Mesenchymal stem cell (in vitro differentiated cells and primary cell): ENCODE results near the gene MED27.

Source experiments
- DNase-seq: peaks from one replicate; pipeline ENCODE4 v3.0.0-alpha.2; 2013
- H2AFZ ChIP-seq: one replicate; pipeline ENCODE4 v1.6.1; 2013; ENCODE audit warnings: low read depth, mild to moderate bottlenecking, control low read depth, inconsistent platforms, low read length, moderate library complexity
- H2AK5ac ChIP-seq: 2 replicates; pipeline ENCODE4 v1.6.1; 2013; ENCODE audit warnings: low read length, moderate library complexity, mild to moderate bottlenecking, inconsistent platforms; ENCODE audit not compliant: severe bottlenecking
- H2BK120ac ChIP-seq: one replicate; pipeline ENCODE4 v1.6.1; 2013; ENCODE audit warnings: low read depth, mild to moderate bottlenecking, inconsistent platforms, low read length, moderate library complexity
- H2BK12ac ChIP-seq, 2 experiments: one replicate each; pipeline ENCODE4 v1.6.1; 2013; ENCODE audit warnings: inconsistent platforms in 2 of 2, low read length in 2 of 2, mild to moderate bottlenecking in 2 of 2, moderate library complexity in 2 of 2, control low read depth in 1 of 2
- H2BK15ac ChIP-seq: one replicate; pipeline ENCODE4 v1.6.1; 2013; ENCODE audit warnings: mild to moderate bottlenecking, low read depth, inconsistent platforms; ENCODE audit not compliant: poor library complexity, severe bottlenecking
- H2BK5ac ChIP-seq: 2 replicates; pipeline ENCODE4 v1.6.1; 2013; ENCODE audit warnings: low read depth, mild to moderate bottlenecking, low read length, control low read depth, inconsistent platforms; ENCODE audit not compliant: poor library complexity, severe bottlenecking
- H3K14ac ChIP-seq, 2 experiments: one replicate each; pipeline ENCODE4 v1.6.1; 2013; ENCODE audit warnings: inconsistent platforms in 2 of 2, low read length in 2 of 2, control low read depth in 1 of 2, mild to moderate bottlenecking in 1 of 2, moderate library complexity in 1 of 2
- H3K18ac ChIP-seq, 2 experiments: one replicate each; pipeline ENCODE4 v1.6.1; 2013; ENCODE audit warnings: inconsistent platforms in 2 of 2, low read length in 2 of 2, control low read depth in 1 of 2, low read depth in 1 of 2, mild to moderate bottlenecking in 1 of 2
- H3K23ac ChIP-seq, 2 experiments: one replicate each; pipeline ENCODE4 v1.6.1; 2013; ENCODE audit warnings: inconsistent platforms in 2 of 2, low read length in 2 of 2, mild to moderate bottlenecking in 2 of 2, moderate library complexity in 2 of 2, control low read depth in 1 of 2
- H3K27ac ChIP-seq: 2 replicates; pipeline ENCODE4 v1.5.1; 2013; ENCODE audit warnings: mild to moderate bottlenecking, moderate library complexity, low read length, control low read depth, inconsistent platforms; ENCODE audit not compliant: poor library complexity, severe bottlenecking
- H3K27me3 ChIP-seq, 2 experiments: 2 replicates each; pipeline versions ENCODE4 v1.6.1 to v1.7.0; 2013; ENCODE audit warnings: low read length in 2 of 2, mild to moderate bottlenecking in 2 of 2, moderate library complexity in 2 of 2, control low read depth in 1 of 2, inconsistent platforms in 1 of 2; ENCODE audit not compliant: control insufficient read depth in 1 of 2, insufficient read depth in 1 of 2
- H3K36me3 ChIP-seq, 2 experiments: 2 replicates each; pipeline versions ENCODE4 v1.6.1 to v1.7.0; 2013; ENCODE audit warnings: low read length in 2 of 2, control low read depth in 1 of 2, inconsistent platforms in 1 of 2, low read depth in 1 of 2, mild to moderate bottlenecking in 1 of 2; ENCODE audit not compliant: insufficient read depth in 2 of 2, control insufficient read depth in 1 of 2
- H3K4ac ChIP-seq, 2 experiments: one replicate each; pipeline ENCODE4 v1.6.1; 2013; ENCODE audit warnings: inconsistent platforms in 2 of 2, low read length in 2 of 2, mild to moderate bottlenecking in 2 of 2, moderate library complexity in 2 of 2, control low read depth in 1 of 2, low read depth in 1 of 2
- H3K4me1 ChIP-seq: 2 replicates; pipeline ENCODE4 v1.6.1; 2013; ENCODE audit warnings: low read depth, low read length, control low read depth; ENCODE audit not compliant: control insufficient read depth, insufficient read depth
- H3K4me2 ChIP-seq: 2 replicates; pipeline ENCODE4 v1.6.1; 2013; ENCODE audit warnings: low read length, mild to moderate bottlenecking, inconsistent platforms; ENCODE audit not compliant: poor library complexity, severe bottlenecking
- H3K4me3 ChIP-seq, 2 experiments: 2 replicates each; pipeline versions ENCODE4 v1.5.1 to v1.7.0; 2013; ENCODE audit warnings: low read length in 2 of 2, mild to moderate bottlenecking in 2 of 2, control low read depth in 1 of 2, low read depth in 1 of 2; ENCODE audit not compliant: insufficient read depth in 1 of 2
- H3K79me1 ChIP-seq: replicated peaks from 2 replicates; pipeline ENCODE4 v1.6.1; 2013; ENCODE audit warnings: mild to moderate bottlenecking, control low read depth, low read length, inconsistent platforms; ENCODE audit not compliant: poor library complexity, severe bottlenecking
- H3K9ac ChIP-seq: 2 replicates; pipeline ENCODE4 v1.7.0; 2013; ENCODE audit warnings: mild to moderate bottlenecking, low read length, moderate library complexity
- H3K9me3 ChIP-seq: 2 replicates; pipeline ENCODE4 v1.7.0; 2013; ENCODE audit warnings: mild to moderate bottlenecking, low read length; ENCODE audit not compliant: control insufficient read depth
- H4K8ac ChIP-seq: one replicate; pipeline ENCODE4 v1.6.1; 2013; ENCODE audit warnings: inconsistent platforms, mild to moderate bottlenecking, low read length, moderate library complexity
- H4K91ac ChIP-seq: one replicate; pipeline ENCODE4 v1.6.1; 2013; ENCODE audit warnings: mild to moderate bottlenecking, low read length, inconsistent platforms
- WGBS: methylation state at CpG from one replicate; pipeline ENCODE4 v1.1.7; 2013; ENCODE audit warnings: mixed read lengths; 5-methylcytosine and 5-hydroxymethylcytosine counted together

The MED27 gene

DNA sequence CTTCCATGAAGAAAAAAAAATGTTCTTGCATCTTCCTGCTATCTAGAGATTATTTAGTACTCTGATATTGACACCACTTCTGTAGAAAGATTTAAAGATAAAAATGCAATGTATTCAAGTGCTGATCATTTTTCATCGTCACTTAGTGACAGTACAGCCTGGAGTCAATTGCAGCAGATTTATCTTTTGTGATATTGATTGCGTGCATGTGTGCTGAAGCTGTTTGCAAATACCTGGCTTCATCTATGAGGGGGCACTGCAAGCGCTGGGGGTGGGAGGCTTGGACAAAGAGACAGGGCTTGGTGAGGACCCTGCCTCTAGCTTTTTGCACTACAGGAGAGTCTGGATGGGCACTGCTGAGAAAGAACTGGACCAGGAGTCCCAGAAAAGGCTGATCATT lies 38.0 kb upstream of the MED27 start:
- Histone ChIP-seq H3K79me1 (no peaks in the 10 kb centered on the region), H4K91ac (no peak overlapping the region), H3K9ac (no peak overlapping the region), H2AFZ (no peak overlapping the region), H4K8ac (no peak overlapping the region), H3K14ac (no peak overlapping the region), H2BK15ac (no peak overlapping the region), H3K27ac (no peak overlapping the region), H3K4me3 (no peak overlapping the region), H2BK5ac (no peak overlapping the region), H3K23ac (no peak overlapping the region), H3K36me3 (no peaks in the 10 kb centered on the region), H3K18ac (no peak overlapping the region), H2BK12ac (no peak overlapping the region), H3K27me3 (peaks cover 60 to 86% of the 10 kb centered on the region in 2 experiments), H2BK120ac (no peak overlapping the region), H3K4me1 (no peaks in the 10 kb centered on the region), H3K4ac (no peak overlapping the region), H3K9me3 (peaks cover 9% of the 10 kb centered on the region), H3K4me2 (no peak overlapping the region), H2AK5ac (no peak overlapping the region)
- DNase-seq: no peak
- 89% methylated on average over 3 of the region's 3 CpGs for WGBS

DNA sequence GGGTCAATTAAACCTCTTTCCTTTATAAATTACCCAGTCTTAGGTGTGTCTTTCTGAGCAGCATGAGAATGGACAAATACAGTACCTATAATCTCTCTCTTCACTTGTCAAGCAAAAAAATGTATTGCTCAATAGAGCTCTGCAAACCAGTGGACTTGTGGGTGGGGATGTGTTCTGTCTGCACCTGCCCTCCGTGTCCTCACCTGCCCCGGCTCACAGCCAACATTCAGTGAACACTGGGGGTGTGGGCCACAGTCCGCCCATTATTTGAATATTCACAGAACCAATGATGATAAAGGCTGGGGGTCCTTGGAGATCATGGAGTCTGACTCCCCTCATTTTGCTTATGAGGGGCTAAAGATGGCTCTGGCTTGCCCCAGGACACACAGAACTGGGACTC lies 36.9 kb upstream of the MED27 start:
- H3K27ac ChIP-seq: no peak overlapping the region
- H4K8ac ChIP-seq: no peak overlapping the region
- no peak overlapping the region for H3K4ac ChIP-seq
- no peak overlapping the region for H3K18ac ChIP-seq
- 78% methylated on average over 3 of the region's 3 CpGs for WGBS
- H2BK120ac ChIP-seq: no peak overlapping the region
- H2BK15ac ChIP-seq: no peak overlapping the region
- H3K4me3 ChIP-seq: no peak overlapping the region
- H2BK12ac ChIP-seq: no peak overlapping the region
- no peaks in the 10 kb centered on the region for H3K79me1 ChIP-seq
- H4K91ac ChIP-seq: no peak overlapping the region
- H2AK5ac ChIP-seq: no peak overlapping the region
- H3K9me3 ChIP-seq: peaks cover 9% of the 10 kb centered on the region
- H2AFZ ChIP-seq: no peak overlapping the region
- no peak overlapping the region for H3K9ac ChIP-seq
- H3K4me2 ChIP-seq: no peak overlapping the region
- H3K23ac ChIP-seq: no peak overlapping the region
- no peak for DNase-seq
- no peaks in the 10 kb centered on the region for H3K36me3 ChIP-seq
- H3K27me3 ChIP-seq: peaks cover 49 to 86% of the 10 kb centered on the region in 2 experiments
- no peak overlapping the region for H2BK5ac ChIP-seq
- H3K4me1 ChIP-seq: no peaks in the 10 kb centered on the region
- H3K14ac ChIP-seq: no peak overlapping the region

DNA sequence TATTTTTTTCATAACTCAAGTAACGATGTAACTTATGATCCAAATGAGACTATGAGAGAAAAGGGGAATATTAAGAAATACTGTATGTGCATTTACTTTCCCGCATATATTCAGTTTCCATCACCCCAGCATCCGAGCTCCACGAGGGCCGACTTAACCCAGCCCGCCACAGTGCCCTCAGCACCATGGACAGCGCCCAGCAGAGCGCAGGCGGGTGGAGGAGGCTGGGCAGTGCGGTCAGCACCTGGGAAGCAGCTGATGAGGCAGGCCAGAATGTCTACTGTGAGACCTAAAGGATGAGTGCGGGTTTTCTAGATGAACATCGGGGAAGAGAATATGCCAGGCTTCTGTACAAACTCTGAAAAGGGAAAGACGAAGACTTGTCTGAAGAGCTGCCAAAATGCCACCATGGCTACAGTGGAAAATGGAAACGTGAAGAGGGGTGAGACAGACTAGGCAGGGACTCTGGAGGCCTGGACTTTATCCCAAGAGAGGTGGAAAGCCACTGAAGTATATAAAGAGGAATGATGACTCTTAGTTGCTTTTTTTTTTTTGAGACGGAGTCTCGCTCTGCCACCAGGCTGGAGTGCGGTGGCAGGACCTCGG lies 34.5 kb upstream of the MED27 start:
- no peak overlapping the region for H3K4me2 ChIP-seq
- H2BK5ac ChIP-seq: no peak overlapping the region
- DNase-seq: peak; percentile 57
- no peak overlapping the region for H2AFZ ChIP-seq
- H3K4me1 ChIP-seq: no peaks in the 10 kb centered on the region
- WGBS: 32% methylated on average over 17 of the region's 18 CpGs
- no peak overlapping the region for H3K27ac ChIP-seq
- no peak overlapping the region for H2AK5ac ChIP-seq
- no peak overlapping the region for H2BK12ac ChIP-seq
- H3K14ac ChIP-seq: no peak overlapping the region
- no peak overlapping the region for H4K91ac ChIP-seq
- H3K9me3 ChIP-seq: peaks cover 13% of the 10 kb centered on the region
- H3K4ac ChIP-seq: no peak overlapping the region
- no peak overlapping the region for H4K8ac ChIP-seq
- peaks cover 29 to 83% of the 10 kb centered on the region in 2 experiments for H3K27me3 ChIP-seq
- H3K9ac ChIP-seq: no peak overlapping the region
- H2BK15ac ChIP-seq: no peak overlapping the region
- no peaks in the 10 kb centered on the region for H3K36me3 ChIP-seq
- no peak overlapping the region for H3K18ac ChIP-seq
- no peak overlapping the region for H2BK120ac ChIP-seq
- H3K4me3 ChIP-seq: no peak overlapping the region
- no peaks in the 10 kb centered on the region for H3K79me1 ChIP-seq
- no peak overlapping the region for H3K23ac ChIP-seq

DNA sequence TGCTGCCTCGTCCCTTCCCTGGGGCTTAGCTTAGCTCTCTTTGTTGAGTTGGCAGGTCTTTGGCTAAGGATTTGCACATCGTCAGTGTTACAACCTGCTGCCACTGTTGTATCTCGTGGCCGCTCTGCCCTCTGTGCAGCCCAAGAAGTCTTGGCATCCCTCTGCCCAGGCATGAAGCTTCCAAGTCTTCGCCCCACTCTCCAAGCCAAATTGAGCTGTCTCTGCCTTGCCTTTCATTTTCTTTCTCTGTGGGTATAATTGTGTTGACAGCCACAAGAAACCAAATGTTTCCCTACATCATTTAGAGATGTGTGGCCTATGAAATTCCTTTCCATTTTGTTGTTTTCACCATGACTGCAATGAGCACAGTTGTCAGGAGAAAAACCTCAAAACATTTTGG lies 29.6 kb upstream of the MED27 start:
- 74% methylated on average over 5 of the region's 5 CpGs for WGBS
- Histone ChIP-seq H3K4me3 (no peak overlapping the region), H4K8ac (no peak overlapping the region), H3K9me3 (peaks cover 4% of the 10 kb centered on the region), H3K23ac (no peak overlapping the region), H3K4me2 (no peak overlapping the region), H3K18ac (no peak overlapping the region), H3K9ac (no peak overlapping the region), H3K4ac (no peak overlapping the region), H2BK15ac (no peak overlapping the region), H4K91ac (no peak overlapping the region), H3K14ac (no peak overlapping the region), H2BK5ac (no peak overlapping the region), H3K79me1 (no peaks in the 10 kb centered on the region), H2AK5ac (no peak overlapping the region), H3K4me1 (no peaks in the 10 kb centered on the region), H3K27me3 (peaks cover 5 to 81% of the 10 kb centered on the region in 2 experiments), H2AFZ (no peak overlapping the region), H2BK120ac (no peak overlapping the region), H3K27ac (no peak overlapping the region), H3K36me3 (no peaks in the 10 kb centered on the region), H2BK12ac (no peak overlapping the region)
- no peak for DNase-seq
